ENCODE results near the gene DRC3. TPM values are rescaled to one million over a fixed set of nuclear protein-coding genes. Genes with fewer than 3 reads are reported as not detected.
"Not testable (repeated sequence)": the region's sequence is repeated elsewhere in the genome, so short reads cannot be mapped to it uniquely, and the experiment has no call there.

Gene DRC3
- total and polyA plus RNA-seq, 7 experiments from 2014 or later, result 0.50 to 2.4 (median 1.00) TPM; not detected in 4

DNA sequence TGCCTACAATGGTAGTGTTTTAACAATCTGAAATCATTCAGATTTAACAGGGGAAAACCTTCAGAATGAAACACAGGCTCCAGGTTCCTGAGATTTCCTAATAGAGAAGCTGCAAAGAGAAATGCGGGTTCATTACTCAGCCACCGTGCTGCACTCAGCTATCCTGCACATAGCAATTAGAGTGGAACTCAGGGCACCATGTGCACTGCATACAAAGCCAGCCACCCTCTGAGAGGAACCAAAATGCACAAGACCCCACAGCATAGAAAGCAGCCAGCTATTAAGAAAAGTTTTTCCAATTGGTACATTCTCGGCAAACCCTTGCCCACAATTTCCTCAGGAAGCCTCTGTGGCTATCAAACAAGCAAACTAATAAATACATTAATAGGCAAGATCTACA lies 37.9 kb upstream of the DRC3 start:
- Histone ChIP-seq H3K9me3 (ENCODE audit: control insufficient read depth in 2 of 3, low read length in 3 of 3) (no peaks in the 10 kb centered on the region), H3K36me3 (ENCODE audit: control insufficient read depth in 2 of 3, insufficient read depth in 3 of 3, low read length in 3 of 3) (no peaks in the 10 kb centered on the region), H3K27me3 (ENCODE audit: control insufficient read depth in 2 of 2, insufficient read depth in 2 of 2, low read length in 2 of 2) (no peaks in the 10 kb centered on the region), H3K27ac (ENCODE audit: low read depth, low read length) (no peak overlapping the region), H3K4me3 (ENCODE audit: low read length) (no peak overlapping the region), H3K4me1 (ENCODE audit: control insufficient read depth in 2 of 2, insufficient read depth in 2 of 2, low read length in 2 of 2) (peaks cover 7 to 23% of the 10 kb centered on the region in 2 donors)
- POLR2A ChIA-PET, result no interaction called here
- no peak overlapping the region for H3K27ac Mint-ChIP-seq
- intact Hi-C loops (cut with micrococcal nuclease), result no loop called here
- peaks cover 30 to 76% (median 68%) of the 10 kb centered on the region in 7 donors for H3K4me1 Mint-ChIP-seq
- no peaks in the 10 kb centered on the region for H3K9me3 Mint-ChIP-seq
- no peak for DNase-seq
- no peak overlapping the region for H3K4me3 Mint-ChIP-seq
- CTCF ChIA-PET, result no interaction called here
- no peaks in the 10 kb centered on the region for H3K27me3 Mint-ChIP-seq
- H3K36me3 Mint-ChIP-seq, result no peaks in the 10 kb centered on the region
- peak; percentile 52 for ATAC-seq

DNA sequence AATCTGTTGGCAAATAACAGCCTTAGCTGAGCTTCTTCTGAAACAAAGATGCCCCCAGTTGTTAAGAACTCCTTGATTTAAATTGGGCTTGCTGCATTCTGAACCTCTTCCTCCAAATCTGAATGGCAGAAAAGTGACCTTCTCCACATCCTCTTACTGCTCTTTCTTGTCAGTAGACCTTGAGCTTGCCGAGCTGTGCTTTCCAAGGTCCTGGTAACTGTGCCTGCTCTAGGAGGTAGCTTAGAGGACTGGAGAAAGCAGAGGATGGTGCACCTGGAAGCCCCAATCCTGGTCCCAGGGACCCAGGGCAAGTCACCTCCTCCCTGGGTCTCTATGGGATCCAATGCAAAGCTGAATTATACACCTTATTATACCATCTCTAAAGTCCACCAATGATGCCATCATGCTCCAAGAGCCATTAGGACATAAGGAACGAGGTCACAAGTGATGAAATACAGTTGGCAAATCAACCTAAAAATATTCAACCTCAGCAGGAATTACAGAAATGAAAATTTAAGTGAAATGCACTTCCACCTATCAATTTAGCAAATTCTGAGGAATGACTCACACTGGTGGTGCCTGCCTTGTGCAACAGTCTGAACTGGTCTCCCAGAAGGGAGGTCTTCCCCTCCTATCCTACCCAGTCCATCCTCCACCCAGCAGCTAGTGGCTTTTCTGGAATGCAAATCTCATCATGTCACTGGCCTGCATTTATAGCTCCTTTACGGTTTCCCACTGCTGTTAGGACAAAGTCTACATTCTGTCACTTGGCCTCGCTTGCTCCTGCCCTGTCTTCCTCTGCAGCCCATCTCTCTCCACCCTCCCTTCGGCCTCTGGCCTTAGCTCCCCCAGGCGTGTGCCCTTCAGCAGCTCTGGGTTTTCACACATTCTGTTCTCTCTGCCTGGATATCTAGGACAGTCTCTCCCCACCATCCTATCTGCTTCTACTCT lies 37.1 kb upstream of the DRC3 start:
- Mint-ChIP-seq H3K27me3 (no peaks in the 10 kb centered on the region), H3K36me3 (no peaks in the 10 kb centered on the region), H3K4me1 (peaks cover 33 to 79% (median 68%) of the 10 kb centered on the region in 7 donors), H3K9me3 (no peaks in the 10 kb centered on the region), H3K4me3 (peak overlapping the region in 5 of 10 donors; percentile 1 to 52 (median 15)), H3K27ac (peak overlapping the region in 3 of 9 donors; percentile 9 to 55 (median 47))
- H3K4me1 ChIP-seq (ENCODE audit: control insufficient read depth in 2 of 2, insufficient read depth in 2 of 2, low read length in 2 of 2), result peaks cover 7 to 23% of the 10 kb centered on the region in 2 donors
- no peak overlapping the region for H3K4me3 ChIP-seq (ENCODE audit: low read length)
- intact Hi-C loops (cut with micrococcal nuclease), result no loop called here
- H3K27ac ChIP-seq (ENCODE audit: low read depth, low read length), result no peak overlapping the region
- no peaks in the 10 kb centered on the region for H3K9me3 ChIP-seq (ENCODE audit: control insufficient read depth in 2 of 3, low read length in 3 of 3)
- ATAC-seq (peak; percentile 76), DNase-seq (no peak)
- ChIA-PET POLR2A (no interaction called here), CTCF (no interaction called here)
- H3K27me3 ChIP-seq (ENCODE audit: control insufficient read depth in 2 of 2, insufficient read depth in 2 of 2, low read length in 2 of 2), result no peaks in the 10 kb centered on the region
- H3K36me3 ChIP-seq (ENCODE audit: control insufficient read depth in 2 of 3, insufficient read depth in 3 of 3, low read length in 3 of 3), result no peaks in the 10 kb centered on the region

DNA sequence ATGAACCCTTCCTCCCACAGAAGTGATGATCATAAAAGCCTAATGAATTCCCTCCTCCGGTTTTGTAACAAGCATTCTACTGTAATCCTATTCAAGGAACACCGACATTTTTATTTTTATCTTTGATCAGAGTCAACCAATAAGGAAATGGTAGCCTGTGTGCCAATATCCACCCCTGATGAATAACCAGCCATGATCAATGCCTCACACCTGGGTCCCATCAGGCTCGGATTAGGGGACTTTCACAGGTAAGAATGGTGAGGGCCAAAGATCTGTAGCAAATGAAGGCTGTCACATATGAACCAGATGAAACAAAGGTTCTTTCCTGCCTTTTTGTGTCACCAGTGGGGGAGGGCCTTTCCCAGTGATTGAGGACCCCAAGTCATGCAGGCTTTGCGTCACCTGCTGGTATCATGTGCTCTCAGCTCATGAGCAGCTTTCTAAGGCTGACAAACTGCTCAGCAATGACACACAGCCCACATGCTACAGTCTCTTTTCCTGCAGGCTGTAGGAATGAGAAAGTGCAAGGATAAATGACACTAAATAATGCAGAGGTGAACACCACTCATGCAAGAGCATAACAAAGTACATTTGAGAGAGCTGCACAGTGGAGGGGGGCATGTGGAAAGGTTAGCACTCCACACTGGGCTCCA lies 35.3 kb upstream of the DRC3 start:
- peak overlapping the region in 2 of 9 donors; percentile 15 to 38 for H3K27ac Mint-ChIP-seq
- intact Hi-C loops (cut with micrococcal nuclease), result no loop called here
- no peaks in the 10 kb centered on the region for H3K9me3 Mint-ChIP-seq
- H3K4me1 Mint-ChIP-seq, result peaks cover 31 to 70% (median 61%) of the 10 kb centered on the region in 7 donors
- CTCF ChIA-PET, result no interaction called here
- H3K36me3 Mint-ChIP-seq, result peaks cover 0 to 3% (median 0%) of the 10 kb centered on the region in 5 donors
- Histone ChIP-seq H3K27ac (ENCODE audit: low read depth, low read length) (no peak overlapping the region), H3K9me3 (ENCODE audit: control insufficient read depth in 2 of 3, low read length in 3 of 3) (no peaks in the 10 kb centered on the region), H3K4me3 (ENCODE audit: low read length) (no peak overlapping the region), H3K36me3 (ENCODE audit: control insufficient read depth in 2 of 3, insufficient read depth in 3 of 3, low read length in 3 of 3) (no peaks in the 10 kb centered on the region), H3K27me3 (ENCODE audit: control insufficient read depth in 2 of 2, insufficient read depth in 2 of 2, low read length in 2 of 2) (no peaks in the 10 kb centered on the region), H3K4me1 (ENCODE audit: control insufficient read depth in 2 of 2, insufficient read depth in 2 of 2, low read length in 2 of 2) (peaks cover 7 to 23% of the 10 kb centered on the region in 2 donors)
- DNase-seq, result no peak
- no peaks in the 10 kb centered on the region for H3K27me3 Mint-ChIP-seq
- POLR2A ChIA-PET, result no interaction called here
- peak overlapping the region in 1 of 10 donors; percentile 34 for H3K4me3 Mint-ChIP-seq
- no peak for ATAC-seq

DNA sequence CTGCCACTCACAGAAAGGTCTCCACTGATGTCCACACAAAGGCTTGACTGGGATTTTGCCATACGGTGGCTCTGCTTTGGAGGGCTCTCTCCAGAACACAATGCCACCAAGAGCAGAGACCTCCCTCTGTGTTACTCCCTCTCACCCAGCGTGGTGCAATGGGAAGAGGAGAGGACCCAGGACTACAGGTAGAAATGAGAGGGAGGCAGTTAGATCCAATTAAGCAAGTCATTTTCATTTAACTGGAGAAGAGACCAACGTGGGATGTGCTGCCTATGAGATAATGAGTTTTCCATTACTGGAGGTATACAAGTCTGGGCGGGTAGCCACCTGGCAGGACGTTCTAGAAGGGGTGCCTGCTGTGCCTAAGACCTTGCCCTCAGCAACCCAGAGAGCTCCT lies 34.7 kb upstream of the DRC3 start:
- Mint-ChIP-seq H3K4me3 (no peak overlapping the region), H3K27me3 (no peaks in the 10 kb centered on the region), H3K4me1 (peaks cover 33 to 74% (median 60%) of the 10 kb centered on the region in 7 donors), H3K9me3 (no peaks in the 10 kb centered on the region), H3K36me3 (peaks cover 0 to 3% (median 0%) of the 10 kb centered on the region in 5 donors), H3K27ac (peak overlapping the region in 1 of 9 donors; percentile 12)
- no peak for ATAC-seq
- no peaks in the 10 kb centered on the region for H3K36me3 ChIP-seq (ENCODE audit: control insufficient read depth in 2 of 3, insufficient read depth in 3 of 3, low read length in 3 of 3)
- ChIA-PET CTCF (no interaction called here), POLR2A (no interaction called here)
- intact Hi-C loops (cut with micrococcal nuclease), result no loop called here
- DNase-seq, result no peak
- H3K9me3 ChIP-seq (ENCODE audit: control insufficient read depth in 2 of 3, low read length in 3 of 3), result no peaks in the 10 kb centered on the region
- H3K4me1 ChIP-seq (ENCODE audit: control insufficient read depth in 2 of 2, insufficient read depth in 2 of 2, low read length in 2 of 2), result peaks cover 7 to 23% of the 10 kb centered on the region in 2 donors
- H3K27ac ChIP-seq (ENCODE audit: low read depth, low read length), result no peak overlapping the region
- no peak overlapping the region for H3K4me3 ChIP-seq (ENCODE audit: low read length)
- no peaks in the 10 kb centered on the region for H3K27me3 ChIP-seq (ENCODE audit: control insufficient read depth in 2 of 2, insufficient read depth in 2 of 2, low read length in 2 of 2)

DNA sequence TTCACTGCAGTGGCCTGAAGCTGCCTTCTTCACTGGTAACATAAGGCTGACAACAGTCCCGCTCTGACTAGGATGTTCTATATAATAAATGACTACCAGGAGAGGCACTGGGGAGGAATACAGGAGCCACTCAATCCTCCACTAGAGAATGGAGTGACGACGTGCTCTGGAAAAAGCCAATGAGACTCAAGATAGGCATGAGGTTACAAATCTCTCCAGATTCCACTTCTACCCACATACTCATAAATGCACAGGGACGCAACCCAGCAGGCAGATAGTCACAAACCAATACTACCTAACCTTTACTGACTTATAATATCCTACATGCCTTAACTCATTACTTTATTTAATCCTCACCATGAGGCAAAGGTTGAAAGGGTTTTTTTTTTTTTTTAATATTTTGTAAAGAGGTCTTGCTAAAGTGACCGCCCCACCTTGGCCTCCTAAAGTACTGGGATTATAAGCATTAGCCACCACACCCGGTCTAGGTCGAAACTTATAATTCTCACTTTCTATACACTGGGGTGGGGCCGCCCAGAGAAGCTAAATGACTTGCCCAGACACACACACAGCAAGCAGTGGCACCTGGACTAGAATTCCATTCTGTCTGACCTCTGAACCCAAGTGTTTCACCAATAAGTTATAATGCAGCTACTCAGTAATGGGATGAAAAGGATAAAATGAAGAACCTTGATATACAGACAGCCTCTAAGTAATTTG lies 34.1 kb upstream of the DRC3 start:
- Histone ChIP-seq H3K4me3 (ENCODE audit: low read length) (no peak overlapping the region), H3K9me3 (ENCODE audit: control insufficient read depth in 2 of 3, low read length in 3 of 3) (no peaks in the 10 kb centered on the region), H3K36me3 (ENCODE audit: control insufficient read depth in 2 of 3, insufficient read depth in 3 of 3, low read length in 3 of 3) (no peaks in the 10 kb centered on the region), H3K27ac (ENCODE audit: low read depth, low read length) (no peak overlapping the region), H3K27me3 (ENCODE audit: control insufficient read depth in 2 of 2, insufficient read depth in 2 of 2, low read length in 2 of 2) (no peaks in the 10 kb centered on the region), H3K4me1 (ENCODE audit: control insufficient read depth in 2 of 2, insufficient read depth in 2 of 2, low read length in 2 of 2) (peaks cover 7 to 24% of the 10 kb centered on the region in 2 donors)
- ATAC-seq, result no peak
- Mint-ChIP-seq H3K9me3 (no peaks in the 10 kb centered on the region), H3K36me3 (peaks cover 0 to 9% (median 0%) of the 10 kb centered on the region in 5 donors), H3K27ac (no peak overlapping the region), H3K4me3 (no peak overlapping the region), H3K4me1 (peaks cover 39 to 76% (median 62%) of the 10 kb centered on the region in 7 donors), H3K27me3 (no peaks in the 10 kb centered on the region)
- DNase-seq, result no peak
- intact Hi-C loops (cut with micrococcal nuclease), result no loop called here
- CTCF ChIA-PET, result no interaction called here
- POLR2A ChIA-PET, result no interaction called here

DNA sequence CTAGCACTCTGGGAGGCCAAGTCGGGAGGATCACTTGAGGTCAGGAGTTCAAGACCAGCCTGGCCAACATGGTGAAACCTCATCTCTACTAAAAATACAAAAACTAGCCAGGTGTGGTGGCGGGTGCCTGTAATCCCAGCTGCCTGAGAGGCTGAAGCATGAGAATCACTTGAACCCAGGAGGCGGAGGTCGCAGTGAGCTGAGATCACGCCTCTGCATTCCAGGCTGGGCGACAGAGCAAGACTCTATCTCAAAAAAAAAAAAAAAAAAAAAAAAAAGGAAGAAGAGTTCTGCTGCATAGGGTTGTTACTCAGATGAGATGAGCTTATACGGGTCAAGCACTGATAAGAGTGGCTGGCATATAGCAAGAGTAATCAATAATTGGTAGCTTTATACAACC lies 32.7 kb upstream of the DRC3 start:
- POLR2A ChIA-PET, result not testable (repeated sequence)

More for the DNA sequence above, 32.7 kb upstream of the DRC3 start:
- H3K27me3 Mint-ChIP-seq; H3K9me3 ChIP-seq (ENCODE audit: control insufficient read depth in 2 of 3, low read length in 3 of 3); H3K36me3 ChIP-seq (ENCODE audit: control insufficient read depth in 2 of 3, insufficient read depth in 3 of 3, low read length in 3 of 3); DNase-seq; H3K4me3 Mint-ChIP-seq; H3K9me3 Mint-ChIP-seq; H3K4me3 ChIP-seq (ENCODE audit: low read length); intact Hi-C loops (cut with micrococcal nuclease); H3K27me3 ChIP-seq (ENCODE audit: control insufficient read depth in 2 of 2, insufficient read depth in 2 of 2, low read length in 2 of 2); ATAC-seq; H3K27ac ChIP-seq (ENCODE audit: low read depth, low read length): not testable (repeated sequence)
- CTCF ChIA-PET, result interaction anchor here (0.6 to 1.5 kb wide), 3 partner anchors 21 to 262 kb away, joined by 3 to 5 read pairs (median 3); no protein-coding TSS in a partner anchor
- H3K36me3 Mint-ChIP-seq, result peaks cover 0 to 12% (median 0%) of the 10 kb centered on the region in 5 donors
- peak overlapping the region in 1 of 9 donors; percentile 70 for H3K27ac Mint-ChIP-seq
- peaks cover 6 to 24% of the 10 kb centered on the region in 2 donors for H3K4me1 ChIP-seq (ENCODE audit: control insufficient read depth in 2 of 2, insufficient read depth in 2 of 2, low read length in 2 of 2)
- peaks cover 42 to 78% (median 69%) of the 10 kb centered on the region in 7 donors for H3K4me1 Mint-ChIP-seq

All from naive thymus-derived CD4-positive, alpha-beta T cell (primary cell).